HUES6 (cell line): Measurements from ENCODE around the gene ADAD2.
"Not testable (repeated sequence)": the region's sequence is repeated elsewhere in the genome, so short reads cannot be mapped to it uniquely, and the experiment has no call there.

Experiments
- H3K27ac ChIP-seq: 2 replicates; pipeline ENCODE4 v1.7.0; 2013; ENCODE audit warnings: low read depth, mild to moderate bottlenecking, low read length, inconsistent platforms
- H3K27me3 ChIP-seq: 2 replicates; pipeline ENCODE4 v1.6.1; 2013; ENCODE audit warnings: low read length; ENCODE audit not compliant: control insufficient read depth, insufficient read depth
- H3K36me3 ChIP-seq: 2 replicates; pipeline ENCODE4 v1.6.1; 2013; ENCODE audit warnings: low read length; ENCODE audit not compliant: control insufficient read depth, insufficient read depth
- H3K4me1 ChIP-seq: 2 replicates; pipeline ENCODE4 v1.6.1; 2013; ENCODE audit warnings: low read length; ENCODE audit not compliant: control insufficient read depth, insufficient read depth
- H3K4me3 ChIP-seq: 2 replicates; pipeline ENCODE4 v1.5.1; 2013; ENCODE audit warnings: low read depth, low read length
- H3K9ac ChIP-seq: one replicate; pipeline ENCODE4 v1.6.1; 2013; ENCODE audit warnings: mild to moderate bottlenecking, low read length
- H3K9me3 ChIP-seq: 2 replicates; pipeline ENCODE4 v1.6.1; 2013; ENCODE audit warnings: low read depth, low read length; ENCODE audit not compliant: control insufficient read depth, insufficient read depth

Gene ADAD2

DNA sequence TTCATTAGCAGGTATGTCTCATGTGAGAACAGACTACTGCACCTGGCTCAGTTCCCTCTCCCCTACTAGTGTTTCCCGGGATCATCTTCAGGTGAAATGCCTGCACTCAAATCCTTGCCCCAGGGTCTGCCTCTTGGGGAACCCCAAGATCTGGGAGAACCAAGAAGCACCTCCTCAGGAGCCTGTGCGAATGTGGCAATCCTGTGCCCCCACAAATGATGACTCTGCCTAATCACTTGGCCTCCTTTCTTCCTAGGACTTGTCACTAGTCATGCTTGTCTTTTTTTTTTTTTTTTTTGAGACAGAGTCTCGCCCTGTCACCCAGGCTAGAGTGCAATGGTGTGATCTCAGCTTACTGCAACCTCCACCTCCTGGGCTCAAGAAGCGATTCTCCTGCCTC is 21.7 kb downstream of the ADAD2 start:
- Histone ChIP-seq H3K4me1 (peaks cover 4% of the 10 kb centered on the region; the same call in 1 of the 2 replicates), H3K36me3 (no peaks in the 10 kb centered on the region), H3K27me3 (no peaks in the 10 kb centered on the region), H3K27ac (no peak overlapping the region), H3K9me3 (no peaks in the 10 kb centered on the region), H3K9ac (no peak overlapping the region), H3K4me3 (no peak overlapping the region)

DNA sequence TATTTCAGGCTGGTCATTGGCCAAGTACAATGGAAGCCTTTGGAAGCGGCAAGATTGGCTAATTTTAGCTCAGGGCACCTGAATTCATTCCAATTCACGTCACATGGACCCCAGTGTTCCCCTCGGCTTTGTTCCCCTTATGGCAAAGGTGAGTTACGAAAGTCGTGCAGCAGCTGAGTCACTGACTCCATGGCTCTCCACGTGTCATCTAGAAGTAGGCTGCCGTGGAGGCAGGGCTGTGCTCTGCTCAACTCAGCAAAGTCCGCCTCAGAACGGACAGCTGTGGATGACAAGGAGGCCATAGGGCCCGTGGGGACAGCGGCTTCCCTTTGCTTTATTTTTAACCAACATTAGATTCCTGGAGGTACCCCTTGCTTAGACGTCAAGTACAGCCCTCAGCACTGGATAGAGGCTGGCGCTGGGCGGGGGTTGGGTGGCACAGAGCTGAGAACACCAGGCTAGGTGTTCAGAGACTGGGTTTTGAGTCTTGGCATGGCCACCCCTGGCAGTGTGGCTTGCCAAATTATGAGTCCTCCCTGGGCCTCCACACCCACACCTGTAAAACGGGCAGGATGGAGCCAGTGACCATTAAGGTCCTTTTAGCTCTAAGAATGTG is 23.6 kb downstream of the ADAD2 start:
- no peak overlapping the region for H3K27ac ChIP-seq
- no peaks in the 10 kb centered on the region for H3K9me3 ChIP-seq
- H3K4me3 ChIP-seq: no peak overlapping the region
- no peak overlapping the region for H3K9ac ChIP-seq
- H3K36me3 ChIP-seq: no peaks in the 10 kb centered on the region
- no peaks in the 10 kb centered on the region for H3K27me3 ChIP-seq
- peaks cover 10% of the 10 kb centered on the region; the same call in 1 of the 2 replicates for H3K4me1 ChIP-seq

DNA sequence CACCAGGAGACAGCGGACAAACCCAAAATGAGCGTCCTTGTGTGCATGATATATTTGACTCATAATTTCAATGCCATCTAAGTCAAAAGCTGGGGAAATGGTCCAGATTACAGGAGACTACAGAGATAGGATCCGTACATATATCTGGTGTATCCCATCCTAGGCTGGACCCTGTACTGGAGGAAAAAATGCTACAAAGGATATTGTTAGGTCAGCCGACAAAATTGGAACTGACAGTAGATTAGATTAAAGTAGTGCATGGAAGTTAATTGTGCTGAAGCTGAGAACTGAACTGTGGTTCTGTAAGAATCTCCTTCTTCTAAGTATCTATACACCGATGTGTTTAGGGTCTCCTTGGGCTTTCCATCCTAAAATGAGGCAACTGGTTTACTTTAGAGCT is 24.6 kb downstream of the ADAD2 start:
- no peak overlapping the region for H3K4me3 ChIP-seq
- H3K36me3 ChIP-seq: no peaks in the 10 kb centered on the region
- H3K27me3 ChIP-seq: no peaks in the 10 kb centered on the region
- H3K9ac ChIP-seq: no peak overlapping the region
- no peak overlapping the region for H3K27ac ChIP-seq
- H3K4me1 ChIP-seq: peaks cover 10% of the 10 kb centered on the region; the same call in 1 of the 2 replicates
- H3K9me3 ChIP-seq: no peaks in the 10 kb centered on the region

DNA sequence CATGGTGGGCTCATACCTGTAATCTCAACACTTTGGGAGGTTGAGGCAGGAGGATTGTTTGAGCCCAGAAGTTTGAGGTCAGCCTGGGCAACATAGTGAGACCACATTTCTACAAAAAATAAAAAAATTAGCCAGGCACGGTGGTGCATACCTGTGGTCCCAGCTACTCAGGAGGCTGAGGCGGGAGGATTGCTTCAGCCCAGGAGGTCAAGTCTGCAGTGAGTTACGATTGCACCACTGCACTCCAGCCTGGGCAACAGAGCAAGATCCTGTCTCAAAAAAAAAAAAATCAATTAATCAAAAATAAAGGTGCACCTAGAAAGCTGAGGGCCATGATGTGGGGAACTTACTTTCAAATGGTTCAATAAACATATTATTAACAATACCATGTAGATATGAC is 25.2 kb downstream of the ADAD2 start:
- not testable (repeated sequence) for H3K9me3 ChIP-seq, H3K4me3 ChIP-seq, H3K27me3 ChIP-seq, H3K27ac ChIP-seq, H3K36me3 ChIP-seq, H3K9ac ChIP-seq
- H3K4me1 ChIP-seq: peaks cover 10% of the 10 kb centered on the region; the same call in 1 of the 2 replicates

DNA sequence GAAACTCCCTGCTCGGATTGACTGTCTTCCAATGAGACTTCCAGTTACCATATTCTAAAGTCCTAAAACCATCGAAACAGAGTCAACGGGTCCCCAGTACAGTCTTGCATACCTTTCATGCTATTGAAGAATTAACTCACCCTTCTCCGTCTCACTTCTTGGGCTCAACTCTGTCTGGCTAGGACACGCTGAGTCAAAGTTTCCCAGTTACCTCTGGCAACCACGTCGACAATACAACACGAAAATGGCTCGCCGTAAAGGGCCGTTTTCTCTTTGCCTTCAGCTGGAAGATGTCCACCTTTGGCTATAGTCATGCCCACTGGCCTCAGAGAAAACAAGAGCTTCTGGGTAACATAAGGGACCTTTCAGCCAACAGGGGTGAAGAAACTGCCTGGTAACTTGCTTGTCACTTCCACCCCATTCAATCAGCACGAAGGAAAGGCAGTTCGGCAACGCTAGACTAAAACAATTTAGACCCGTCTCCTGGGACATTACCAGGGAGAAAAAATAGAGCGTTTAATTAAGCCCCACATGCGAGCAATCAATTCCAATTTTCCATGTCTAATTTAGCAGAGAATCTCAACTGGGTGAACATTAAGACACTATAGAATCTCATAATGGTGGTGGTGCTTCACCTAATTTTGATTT is 27.3 kb downstream of the ADAD2 start:
- no peak overlapping the region for H3K4me3 ChIP-seq
- H3K36me3 ChIP-seq: no peaks in the 10 kb centered on the region
- no peaks in the 10 kb centered on the region for H3K9me3 ChIP-seq
- H3K27me3 ChIP-seq: no peaks in the 10 kb centered on the region
- no peak overlapping the region for H3K27ac ChIP-seq
- peaks cover 10% of the 10 kb centered on the region; the same call in 1 of the 2 replicates for H3K4me1 ChIP-seq
- H3K9ac ChIP-seq: no peak overlapping the region

DNA sequence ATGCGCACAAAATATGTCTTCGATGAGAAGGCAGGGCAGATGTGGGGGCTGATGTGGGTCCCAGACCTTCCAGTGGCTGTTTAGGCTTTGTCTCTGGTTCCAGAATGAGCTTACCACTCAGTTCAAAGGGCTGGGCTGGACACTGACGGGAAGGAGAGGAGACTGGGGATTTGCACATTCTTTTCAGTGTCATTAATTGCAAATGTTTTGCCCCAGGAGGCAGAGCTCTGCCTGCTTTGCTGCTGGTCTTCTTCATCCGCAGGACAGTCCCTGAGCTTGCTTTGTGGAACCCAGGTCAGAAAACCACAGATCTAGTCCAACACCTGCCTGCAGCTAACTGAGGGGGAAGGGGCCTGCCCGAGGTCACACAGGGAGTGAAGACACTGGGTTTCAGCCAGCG is 28.0 kb downstream of the ADAD2 start:
- H3K9me3 ChIP-seq: no peaks in the 10 kb centered on the region
- peaks cover 10% of the 10 kb centered on the region; the same call in 1 of the 2 replicates for H3K4me1 ChIP-seq
- no peak overlapping the region for H3K27ac ChIP-seq
- H3K9ac ChIP-seq: no peak overlapping the region
- no peaks in the 10 kb centered on the region for H3K27me3 ChIP-seq
- H3K36me3 ChIP-seq: no peaks in the 10 kb centered on the region
- H3K4me3 ChIP-seq: no peak overlapping the region

DNA sequence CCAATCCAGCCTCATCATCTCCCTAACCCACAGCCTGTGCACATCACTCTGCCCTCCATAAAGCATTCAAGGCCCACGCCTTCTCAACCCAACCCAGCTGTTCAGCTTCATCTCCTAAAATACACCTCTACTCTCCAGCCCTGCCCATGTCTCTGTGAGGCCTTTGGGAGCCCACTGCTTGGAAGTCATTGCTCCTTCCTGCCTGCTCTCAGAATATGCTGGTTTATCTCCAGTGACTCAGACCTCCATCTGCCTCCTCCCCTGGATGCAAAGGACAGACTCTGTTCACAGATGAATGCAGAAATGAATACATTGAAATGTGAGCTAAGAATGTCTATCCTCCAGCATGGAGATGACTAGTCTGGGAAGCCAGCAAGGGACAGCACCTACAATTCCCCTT is 29.9 kb downstream of the ADAD2 start:
- no peaks in the 10 kb centered on the region for H3K27me3 ChIP-seq
- H3K4me1 ChIP-seq: peaks cover 10% of the 10 kb centered on the region; the same call in 1 of the 2 replicates
- H3K4me3 ChIP-seq: no peak overlapping the region
- no peaks in the 10 kb centered on the region for H3K9me3 ChIP-seq
- H3K27ac ChIP-seq: no peak overlapping the region
- no peaks in the 10 kb centered on the region for H3K36me3 ChIP-seq
- no peak overlapping the region for H3K9ac ChIP-seq

DNA sequence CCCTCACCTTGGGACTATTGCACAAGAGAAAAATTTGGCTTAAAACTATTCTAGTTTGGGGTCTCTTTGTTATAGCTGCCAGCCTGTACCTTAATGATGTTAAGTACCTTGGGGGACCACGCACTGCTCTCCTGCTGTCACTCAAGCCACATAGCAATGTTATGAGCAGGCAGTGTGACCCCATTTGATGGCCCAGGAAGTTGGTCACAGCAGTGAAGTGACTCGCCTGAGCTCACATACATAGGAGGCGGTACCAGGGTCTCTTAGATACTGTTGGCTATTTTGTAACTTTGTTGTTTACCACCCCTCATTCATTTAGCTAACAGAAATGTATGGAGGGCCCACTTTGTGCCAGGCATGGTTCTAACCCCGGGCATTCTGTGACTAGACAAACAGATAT is 32.5 kb downstream of the ADAD2 start:
- no peaks in the 10 kb centered on the region for H3K36me3 ChIP-seq
- no peaks in the 10 kb centered on the region for H3K27me3 ChIP-seq
- no peak overlapping the region for H3K27ac ChIP-seq
- no peak overlapping the region for H3K4me3 ChIP-seq
- no peaks in the 10 kb centered on the region for H3K9me3 ChIP-seq
- H3K9ac ChIP-seq: no peak overlapping the region
- peaks cover 16% of the 10 kb centered on the region for H3K4me1 ChIP-seq

DNA sequence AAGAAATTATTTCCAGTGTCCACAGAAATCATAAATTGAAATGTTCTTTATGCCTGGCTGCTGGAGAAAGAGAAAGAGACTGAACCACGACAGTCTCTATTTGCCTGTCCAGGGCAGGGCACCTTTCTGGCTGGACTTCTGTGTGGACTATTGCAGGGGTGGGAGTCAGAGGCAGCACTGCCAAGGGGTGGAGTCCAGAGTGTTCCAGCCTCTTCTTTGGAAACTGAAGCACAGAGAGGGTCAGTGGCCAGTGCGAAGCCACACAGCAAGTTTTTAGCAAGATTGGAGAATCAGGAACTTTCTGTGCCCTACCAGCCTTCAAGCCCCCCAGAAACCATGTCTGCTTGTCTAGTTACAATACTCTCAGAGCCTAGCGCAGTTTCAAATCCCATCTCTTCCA is 33.6 kb downstream of the ADAD2 start:
- Histone ChIP-seq H3K9me3 (no peaks in the 10 kb centered on the region), H3K4me1 (peaks cover 17% of the 10 kb centered on the region), H3K27ac (no peak overlapping the region), H3K4me3 (no peak overlapping the region), H3K9ac (no peak overlapping the region), H3K27me3 (no peaks in the 10 kb centered on the region), H3K36me3 (no peaks in the 10 kb centered on the region)

DNA sequence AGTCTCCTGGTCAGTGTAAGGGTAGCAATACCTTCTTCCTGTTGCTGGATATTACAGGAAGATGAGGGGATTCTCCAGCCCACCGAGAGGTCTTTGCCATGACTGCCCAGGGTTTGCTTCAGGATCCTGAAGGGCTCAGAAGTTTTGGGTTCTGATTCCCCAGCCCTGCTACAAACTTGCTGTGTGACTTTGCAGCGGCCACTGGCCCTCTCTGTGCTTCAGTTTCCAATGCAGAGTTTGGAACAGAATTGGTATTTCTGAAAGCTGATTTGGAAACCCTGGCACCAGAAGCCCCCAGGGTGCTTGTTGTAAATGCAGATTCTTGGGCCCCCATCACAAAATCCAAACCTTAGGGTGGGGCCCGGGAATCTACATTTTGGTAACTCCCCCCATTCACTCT is 34.2 kb downstream of the ADAD2 start:
- Histone ChIP-seq H3K36me3 (no peaks in the 10 kb centered on the region), H3K4me3 (no peak overlapping the region), H3K27ac (no peak overlapping the region), H3K9me3 (no peaks in the 10 kb centered on the region), H3K27me3 (no peaks in the 10 kb centered on the region), H3K9ac (no peak overlapping the region), H3K4me1 (peaks cover 17% of the 10 kb centered on the region)

DNA sequence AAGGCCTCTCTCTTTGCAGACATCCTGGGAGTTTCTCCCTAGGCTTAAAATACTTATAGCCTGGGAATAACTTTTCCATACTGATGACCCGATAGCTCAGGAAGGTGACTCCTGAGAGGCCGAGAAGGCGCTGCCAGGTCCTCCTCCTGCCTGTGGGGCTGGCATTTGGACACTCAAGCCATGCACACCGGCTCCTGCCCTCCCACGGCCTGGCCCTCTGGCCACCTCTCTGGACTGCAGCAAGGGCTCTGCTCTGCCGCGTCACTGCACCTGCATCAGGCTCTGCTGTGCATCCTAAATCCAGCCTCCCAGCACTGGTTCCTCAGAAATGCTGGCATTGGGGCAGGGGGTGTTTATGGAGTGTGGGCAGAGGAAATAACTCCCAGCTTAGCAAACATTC is 34.6 kb downstream of the ADAD2 start:
- Histone ChIP-seq H3K4me3 (no peak overlapping the region), H3K27ac (no peak overlapping the region), H3K27me3 (no peaks in the 10 kb centered on the region), H3K4me1 (peaks cover 17% of the 10 kb centered on the region), H3K9ac (no peak overlapping the region), H3K36me3 (no peaks in the 10 kb centered on the region), H3K9me3 (no peaks in the 10 kb centered on the region)
